Gastroesophageal sphincter (tissue), 3 donors: ENCODE data around the gene SORCS1.

Source experiments
- CTCF ChIP-seq, 4 experiments: fragments of 200-600 bp in 2 of 4; fragments of 450-650 bp in 2 of 4; sonication (generic) in 1 of 4; IDR thresholded peaks; one replicate each; pipeline ENCODE4 v1.5.1; 2017 to 2019; ENCODE audit warnings: antibody characterized with exemption in 4 of 4, mild to moderate bottlenecking in 2 of 4, moderate library complexity in 2 of 4
- POLR2AphosphoS5 ChIP-seq: sonication (generic); formaldehyde crosslinking; IDR thresholded peaks from one replicate; pipeline ENCODE4 v1.6.1; 2017; ENCODE audit warnings: antibody characterized with exemption

- no peak for TF ChIP-seq CTCF (IDR thresholded peaks at IDR 0.05)
- TF ChIP-seq POLR2AphosphoS5, result no peak
Observed at GRCh38 chr10:106592396-106592795, 572.1 kb downstream of the SORCS1 start.
